Ishikawa (cell line): ENCODE measurements around the gene DDX28.

Source experiments
- CEBPB ChIP-seq: IDR thresholded peaks from 2 replicates; pipeline ENCODE4 v1.6.1; 2012
- CREB1 ChIP-seq: IDR thresholded peaks from 2 replicates; pipeline ENCODE4 v1.6.1; 2012; ENCODE audit warnings: low read depth
- EGR1 ChIP-seq: IDR thresholded peaks from 2 replicates; pipeline ENCODE4 v1.6.1; 2012
- EP300 ChIP-seq: IDR thresholded peaks from 2 replicates; pipeline ENCODE4 v1.6.1; 2012; ENCODE audit warnings: borderline replicate concordance
- MAX ChIP-seq: IDR thresholded peaks from 2 replicates; pipeline ENCODE4 v1.6.1; 2012
- NFIC ChIP-seq: IDR thresholded peaks from 2 replicates; pipeline ENCODE4 v1.6.1; 2012
- RAD21 ChIP-seq: IDR thresholded peaks from 2 replicates; pipeline ENCODE4 v1.6.1; 2012; ENCODE audit warnings: low read depth
- REST ChIP-seq: IDR thresholded peaks from 2 replicates; pipeline ENCODE4 v1.6.1; 2012; ENCODE audit warnings: low read depth, mild to moderate bottlenecking
- TAF1 ChIP-seq: IDR thresholded peaks from 2 replicates; pipeline ENCODE4 v1.6.1; 2012; ENCODE audit warnings: low read depth, mild to moderate bottlenecking
- TCF12 ChIP-seq: IDR thresholded peaks from 2 replicates; pipeline ENCODE4 v1.6.1; 2012; ENCODE audit warnings: low read depth
- USF1 ChIP-seq: IDR thresholded peaks from 2 replicates; pipeline ENCODE4 v1.6.1; 2012
- YY1 ChIP-seq: IDR thresholded peaks from 2 replicates; pipeline ENCODE4 v1.6.1; 2012; ENCODE audit warnings: low read depth

- TF ChIP-seq NFIC, result no peak
- TF ChIP-seq MAX, result no peak
- TF ChIP-seq EGR1, result no peak
- no peak for TF ChIP-seq EP300
- no peak for TF ChIP-seq TCF12
- no peak for TF ChIP-seq CREB1
- no peak for TF ChIP-seq REST
- TF ChIP-seq YY1, result no peak
- no peak for TF ChIP-seq TAF1
- no peak for TF ChIP-seq USF1
- no peak for TF ChIP-seq RAD21
- no peak for TF ChIP-seq CEBPB
Measured at GRCh38 chr16:68019167-68019680, 3.8 kb downstream of the DDX28 start.
